Left ventricle myocardium inferior (tissue), 1 donor: ENCODE measurements around the gene RSRC2. TPM values are rescaled to one million over a fixed set of nuclear protein-coding genes. Genes with fewer than 3 reads are reported as not detected.

ENCODE experiments used
- DNase-seq: peaks from one replicate; pipeline ENCODE4 v3.0.0-alpha.2; 2020
- H3K27ac ChIP-seq: fragments of 200-600 bp; replicated peaks from 2 replicates; pipeline ENCODE4 v1.8.0; 2021
- H3K27me3 ChIP-seq: fragments of 200-600 bp; 2 replicates; pipeline ENCODE4 v1.8.0; 2021; ENCODE audit warnings: low read depth
- H3K36me3 ChIP-seq: fragments of 200-600 bp; 2 replicates; pipeline ENCODE4 v1.8.0; 2021
- H3K4me1 ChIP-seq: fragments of 200-600 bp; 2 replicates; pipeline ENCODE4 v1.8.0; 2021
- H3K4me3 ChIP-seq: fragments of 200-600 bp; 2 replicates; pipeline ENCODE4 v1.8.0; 2021; ENCODE audit warnings: mild to moderate bottlenecking, moderate library complexity
- H3K9me3 ChIP-seq: fragments of 200-600 bp; replicated peaks from 2 replicates; pipeline ENCODE4 v1.8.0; 2021
- CTCF ChIP-seq: fragments of 200-600 bp; IDR thresholded peaks from 2 replicates; pipeline ENCODE4 v1.8.0; 2021; ENCODE audit warnings: antibody characterized with exemption, mild to moderate bottlenecking, borderline replicate concordance
- intact Hi-C: fragments of 100-400 bp; cut with micrococcal nuclease; formaldehyde crosslinking; loops from one replicate; pipeline ENCODE4 v1.11.0; 2022
- total RNA-seq: library from RNA; stranded (reverse); fragmentation: NEBNext Ultra II Directional; extraction: Animal tissue kit (Norgen Biotek cat#: 25700); gene quantifications from one replicate; pipeline ENCODE4 v1.2.1, GENCODE V29; 2021
- donor health status: DM: no; HTN: yes; CAD: no; lungs with severe emphysema.

The RSRC2 gene
- total RNA-seq, 1 donor from 2014 or later: 35.8 TPM

GRCh38 chr12:122560138-122560537 is 33.4 kb upstream of the RSRC2 start:
- no peak for TF ChIP-seq CTCF
- no peak for DNase-seq
- H3K4me1 ChIP-seq: no peaks in the 10 kb centered on the region
- no peak overlapping the region for H3K27ac ChIP-seq
- H3K9me3 ChIP-seq: peaks cover 3% of the 10 kb centered on the region
- H3K4me3 ChIP-seq: no peak overlapping the region
- intact Hi-C loops: no loop called here
- peaks cover 26% of the 10 kb centered on the region for H3K36me3 ChIP-seq
- H3K27me3 ChIP-seq: no peaks in the 10 kb centered on the region

GRCh38 chr12:122558745-122559641 is 32.3 kb upstream of the RSRC2 start:
- H3K4me1 ChIP-seq: no peaks in the 10 kb centered on the region
- no peak for TF ChIP-seq CTCF
- intact Hi-C loops: no loop called here
- H3K27me3 ChIP-seq: no peaks in the 10 kb centered on the region
- H3K9me3 ChIP-seq: peaks cover 3% of the 10 kb centered on the region
- no peak for DNase-seq
- H3K27ac ChIP-seq: no peak overlapping the region
- no peak overlapping the region for H3K4me3 ChIP-seq
- H3K36me3 ChIP-seq: peaks cover 26% of the 10 kb centered on the region

- H3K4me1 ChIP-seq: no peaks in the 10 kb centered on the region
- H3K36me3 ChIP-seq: peaks cover 21% of the 10 kb centered on the region
- no peak for TF ChIP-seq CTCF
- no peak overlapping the region for H3K27ac ChIP-seq
- no peaks in the 10 kb centered on the region for H3K9me3 ChIP-seq
- intact Hi-C loops: no loop called here
- H3K4me3 ChIP-seq: no peak overlapping the region
- DNase-seq: no peak
- H3K27me3 ChIP-seq: no peaks in the 10 kb centered on the region
Measured at GRCh38 chr12:122547330-122547729, 20.6 kb upstream of the RSRC2 start.

- TF ChIP-seq CTCF: no peak
- no peak overlapping the region for H3K27ac ChIP-seq
- H3K4me1 ChIP-seq: no peaks in the 10 kb centered on the region
- H3K27me3 ChIP-seq: no peaks in the 10 kb centered on the region
- no peak for DNase-seq
- H3K9me3 ChIP-seq: no peaks in the 10 kb centered on the region
- peaks cover 12% of the 10 kb centered on the region for H3K36me3 ChIP-seq
- intact Hi-C loops: no loop called here
- no peak overlapping the region for H3K4me3 ChIP-seq
Measured at GRCh38 chr12:122545855-122546254, 19.1 kb upstream of the RSRC2 start.

GRCh38 chr12:122544537-122544936 is 17.8 kb upstream of the RSRC2 start:
- intact Hi-C loops: no loop called here
- Histone ChIP-seq H3K27me3 (no peaks in the 10 kb centered on the region), H3K4me3 (no peak overlapping the region), H3K36me3 (peaks cover 12% of the 10 kb centered on the region), H3K9me3 (no peaks in the 10 kb centered on the region), H3K4me1 (no peaks in the 10 kb centered on the region), H3K27ac (no peak overlapping the region)
- no peak for TF ChIP-seq CTCF
- no peak for DNase-seq
